GM19238 (cell line): ENCODE results near the gene CERS6.

ENCODE experiments used
- DNase-seq: peaks from one replicate; pipeline ENCODE4 v3.0.0; 2011; ENCODE audit warnings: low spot score; ENCODE audit not compliant: insufficient read length

Gene CERS6

GRCh38 chr2:168692132-168692744 lies 236.2 kb downstream of the CERS6 start:
- DNase-seq = no peak

DNA sequence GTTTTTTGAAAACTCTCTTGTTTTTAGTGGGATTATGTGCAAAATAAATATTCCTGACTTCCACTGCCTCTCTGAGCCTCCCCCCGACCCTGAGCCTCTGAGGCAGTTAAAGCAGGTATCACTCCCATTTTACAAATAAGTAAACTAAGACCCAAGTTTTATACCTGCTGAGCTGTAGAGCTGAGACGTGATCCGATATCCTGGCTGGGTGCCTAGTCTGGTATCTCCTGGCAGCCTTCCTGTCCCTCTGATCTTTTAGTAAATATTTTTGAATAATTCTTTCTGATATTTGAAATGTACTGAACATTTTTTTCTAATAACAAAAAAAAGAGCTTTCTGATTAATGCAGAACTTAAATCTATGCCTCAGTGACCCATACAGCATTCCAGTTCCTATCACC lies 238.1 kb downstream of the CERS6 start:
- DNase-seq = no peak

GRCh38 chr2:168694866-168695265 lies 238.8 kb downstream of the CERS6 start:
- DNase-seq = no peak

DNA sequence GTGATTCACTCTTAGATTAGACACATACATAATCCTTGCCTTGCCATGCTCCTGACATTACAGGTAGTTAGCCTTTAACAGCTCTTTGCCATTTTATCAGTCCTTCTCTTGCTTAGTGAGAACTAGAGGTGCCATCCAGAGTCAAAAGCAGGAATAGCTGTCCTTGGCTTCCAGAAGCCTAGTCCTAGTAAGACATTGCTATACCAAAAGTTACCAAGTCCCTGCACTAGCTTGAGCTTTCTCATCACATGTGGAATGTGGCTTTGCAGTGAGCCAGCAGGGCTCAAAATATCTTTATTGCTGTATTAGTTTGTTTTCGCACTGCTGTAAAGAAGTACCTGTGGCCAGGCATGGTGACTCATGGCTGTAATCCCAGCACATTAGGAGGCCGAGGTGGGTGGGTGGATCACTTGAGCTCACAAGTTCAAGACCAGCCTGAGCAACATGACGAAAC lies 241.6 kb downstream of the CERS6 start:
- DNase-seq = no peak

DNA sequence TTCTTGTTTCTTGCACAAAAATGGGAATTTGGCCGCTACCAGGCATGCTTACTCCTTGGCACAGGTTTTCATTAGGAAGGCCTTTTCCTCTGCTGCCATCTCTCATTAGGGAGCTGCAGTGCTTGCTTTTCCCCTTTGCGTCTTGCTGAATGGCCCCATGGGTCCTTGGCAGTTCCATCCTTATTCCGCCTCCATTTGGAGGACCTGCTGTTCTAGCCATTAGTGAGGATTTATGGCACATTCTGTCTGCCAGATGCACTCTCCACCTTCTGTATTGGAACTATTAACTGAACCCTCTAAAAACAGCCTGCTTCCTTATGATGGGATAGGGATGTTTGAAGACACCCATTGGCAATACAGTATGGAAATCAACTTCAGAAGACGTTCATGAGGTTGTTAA lies 242.9 kb downstream of the CERS6 start:
- DNase-seq = no peak

- no peak for DNase-seq
Observed at GRCh38 chr2:168699844-168700417, 243.9 kb downstream of the CERS6 start.

- DNase-seq = no peak
Observed at GRCh38 chr2:168700615-168701245, 244.7 kb downstream of the CERS6 start.

- DNase-seq = no peak
Observed at GRCh38 chr2:168702579-168702978, 246.5 kb downstream of the CERS6 start.

DNA sequence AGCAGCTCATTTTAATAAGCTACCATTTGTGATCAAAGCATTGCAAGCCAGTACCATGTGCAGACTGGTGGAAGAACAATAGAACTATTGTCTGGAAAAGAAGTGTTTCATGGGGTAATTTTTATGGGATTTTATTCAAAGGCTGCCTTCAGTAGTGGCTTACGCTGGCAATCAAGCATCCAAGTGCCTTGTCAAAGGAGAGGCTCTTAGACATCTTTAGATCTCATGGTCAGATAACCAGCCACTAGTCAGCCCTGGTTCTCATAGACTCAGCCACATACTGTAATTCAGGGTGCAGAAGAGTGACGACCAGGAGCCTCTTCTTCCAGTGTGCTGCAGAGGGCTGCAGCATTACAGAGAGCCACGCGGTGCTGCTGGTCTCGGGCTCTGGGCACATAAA lies 247.9 kb downstream of the CERS6 start:
- DNase-seq = no peak

- DNase-seq = no peak
Observed at GRCh38 chr2:168705534-168706470, 249.7 kb downstream of the CERS6 start.

DNA sequence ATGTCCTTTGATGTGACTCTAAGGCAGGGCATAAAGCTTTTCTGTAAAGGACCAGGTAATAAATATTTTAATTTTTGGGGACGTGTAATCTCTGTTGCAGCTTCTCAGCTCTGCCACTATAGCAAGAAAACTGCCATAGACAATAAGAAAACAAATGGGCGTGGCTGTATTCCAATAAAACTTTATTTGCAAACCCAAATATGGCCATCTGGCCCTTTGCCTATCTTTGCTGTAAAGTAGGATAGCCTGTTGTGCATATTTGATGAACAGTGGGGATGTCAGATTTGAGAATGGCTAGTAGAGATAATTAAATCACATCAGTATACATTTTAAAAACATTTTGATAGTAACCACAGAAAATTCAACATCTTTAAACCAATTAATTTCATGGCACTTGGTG lies 250.7 kb downstream of the CERS6 start:
- no peak for DNase-seq

DNA sequence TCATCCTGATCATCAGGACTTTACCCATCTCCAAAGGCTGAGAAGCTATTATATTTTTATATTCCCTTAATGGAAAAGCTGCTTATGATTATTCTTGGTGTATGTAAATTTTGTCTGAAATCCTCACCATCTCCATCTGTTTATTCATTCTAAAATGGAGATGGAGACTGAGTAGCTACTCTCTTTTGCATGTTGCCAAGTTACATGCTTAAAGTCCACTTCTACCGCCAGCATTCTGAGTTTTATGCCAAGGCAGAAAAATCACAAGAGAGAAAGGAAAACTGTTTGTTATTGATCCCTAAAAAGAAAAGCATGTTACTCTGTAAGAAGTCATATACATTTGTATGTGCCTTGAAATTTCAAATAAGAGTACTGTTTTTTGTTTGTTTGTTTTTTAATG lies 252.0 kb downstream of the CERS6 start:
- DNase-seq = no peak

DNA sequence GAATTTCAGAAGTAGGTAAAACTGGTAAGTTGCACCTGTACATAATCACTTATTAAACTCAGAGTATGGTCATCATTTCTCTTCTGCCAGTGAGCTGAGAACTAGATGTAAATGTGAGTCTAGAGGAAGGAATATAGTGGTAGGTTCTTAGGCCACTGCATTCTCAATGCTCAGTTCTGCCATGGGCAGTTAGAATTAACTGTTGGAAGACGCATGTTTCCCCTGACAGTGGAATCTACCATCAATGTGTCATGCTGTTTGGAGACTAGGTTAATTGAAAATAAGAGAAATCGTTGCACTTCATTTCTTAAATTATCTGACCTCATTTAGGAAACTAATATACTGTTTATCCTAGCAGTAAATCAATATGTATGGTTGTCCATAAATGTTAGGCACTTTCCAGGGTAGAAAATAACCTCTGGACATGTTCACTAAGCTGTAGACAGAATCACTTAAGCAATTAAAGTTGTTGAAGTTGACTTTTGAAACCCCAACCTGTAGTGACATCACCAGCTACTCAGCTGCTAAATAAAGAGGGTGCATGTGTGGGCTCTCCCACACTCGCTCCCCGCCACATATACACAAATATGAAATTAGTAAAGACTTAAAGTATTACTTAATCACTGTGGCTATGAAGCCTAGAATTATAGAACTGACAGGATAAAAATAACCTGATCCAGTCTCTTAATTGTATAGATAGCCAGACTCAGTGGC lies 254.8 kb downstream of the CERS6 start:
- no peak for DNase-seq

DNA sequence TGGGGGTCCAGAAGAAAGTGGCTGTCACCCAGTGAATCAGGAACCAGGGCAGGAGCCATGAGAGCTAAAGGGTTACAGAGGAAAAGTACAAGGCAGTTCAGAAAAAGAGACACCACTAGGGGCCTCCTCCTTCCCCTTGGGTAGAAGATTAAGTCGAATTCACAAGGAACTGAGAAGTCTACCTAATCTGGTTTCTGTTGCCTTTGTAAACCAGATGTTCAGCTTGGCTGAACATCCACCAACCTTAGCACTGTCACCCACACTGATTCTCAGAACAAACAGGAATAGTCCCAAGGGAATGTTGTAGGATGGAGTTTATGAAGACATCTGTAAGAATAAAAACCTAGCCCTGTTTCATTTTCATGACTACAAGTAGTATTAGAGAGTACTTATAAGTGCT lies 256.0 kb downstream of the CERS6 start:
- peak; percentile 43 for DNase-seq

GRCh38 chr2:168713325-168713724 lies 257.3 kb downstream of the CERS6 start:
- no peak for DNase-seq

DNA sequence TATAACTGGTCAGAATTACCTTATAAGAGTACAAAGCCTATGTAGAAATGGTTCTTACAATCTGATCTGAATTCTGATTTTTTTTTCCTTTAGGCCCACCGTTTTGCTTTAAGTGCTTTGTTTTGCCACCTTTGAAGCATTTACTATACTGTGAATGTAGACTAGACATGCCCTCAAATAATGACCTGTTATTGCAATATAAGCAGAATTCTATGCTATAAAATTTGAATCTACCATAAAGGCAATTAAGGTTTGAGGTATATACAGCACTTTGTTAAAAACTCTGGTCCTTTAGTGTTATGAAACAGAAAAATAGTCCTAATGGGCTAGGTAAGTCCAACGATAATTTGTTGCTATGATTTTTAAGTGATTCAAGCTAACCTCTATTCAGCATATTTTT lies 259.8 kb downstream of the CERS6 start:
- no peak for DNase-seq

DNA sequence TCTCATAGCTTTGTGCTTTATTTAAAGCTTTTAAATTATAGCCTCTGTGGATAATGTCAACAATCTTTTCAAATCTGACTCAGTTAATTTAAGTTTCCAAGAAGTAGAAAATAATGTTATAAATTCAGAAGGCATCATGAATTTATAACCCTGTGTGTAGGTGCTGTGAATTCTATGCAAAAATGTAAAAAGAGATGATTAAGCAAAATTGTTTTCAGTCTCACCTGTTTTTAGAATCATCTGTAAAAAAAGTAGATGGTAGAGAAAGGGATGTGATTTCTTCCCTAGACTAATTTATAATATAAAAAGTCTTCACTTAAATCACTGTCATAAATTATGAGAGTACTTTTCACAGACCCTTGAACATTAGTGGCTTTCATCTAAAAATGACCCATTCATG lies 260.8 kb downstream of the CERS6 start:
- no peak for DNase-seq

GRCh38 chr2:168717790-168718502 lies 261.9 kb downstream of the CERS6 start:
- no peak for DNase-seq

DNA sequence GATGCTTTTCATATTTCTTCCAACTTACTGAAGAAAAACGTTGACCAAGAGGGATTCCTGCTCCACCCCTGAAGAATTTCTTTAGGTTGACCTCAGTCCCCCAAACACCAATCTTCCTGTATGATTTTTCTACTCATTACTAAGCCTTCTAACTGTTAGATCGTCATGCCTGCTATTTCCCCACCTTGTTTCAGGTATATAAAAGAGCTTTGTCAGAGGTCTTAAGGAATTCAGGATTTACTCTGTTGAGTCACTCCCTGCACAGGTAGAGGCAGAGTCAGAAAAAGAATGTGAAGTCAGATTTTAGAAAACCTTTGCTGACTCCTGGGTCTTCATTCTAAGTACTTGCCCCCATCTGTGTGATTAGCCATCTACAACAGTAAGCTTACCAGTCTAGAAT lies 262.6 kb downstream of the CERS6 start:
- no peak for DNase-seq

DNA sequence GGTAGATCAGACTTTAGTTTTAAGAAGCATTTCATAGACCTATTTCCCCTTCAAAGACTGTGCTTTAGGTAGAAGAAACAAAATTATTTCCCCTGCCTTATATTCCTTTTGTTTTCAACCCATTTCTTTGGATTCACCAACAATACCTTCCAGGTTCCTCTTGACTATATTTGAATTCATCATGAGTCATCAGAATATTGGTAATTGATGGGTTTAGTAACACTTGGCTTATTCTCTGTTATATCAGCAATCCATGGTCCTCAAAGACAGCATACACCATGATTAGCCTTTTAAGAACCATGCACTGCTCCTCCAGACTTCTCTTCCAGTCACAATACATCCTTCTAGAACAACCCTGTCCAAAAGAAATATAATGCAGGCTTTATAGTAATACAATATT lies 263.4 kb downstream of the CERS6 start:
- DNase-seq = no peak

DNA sequence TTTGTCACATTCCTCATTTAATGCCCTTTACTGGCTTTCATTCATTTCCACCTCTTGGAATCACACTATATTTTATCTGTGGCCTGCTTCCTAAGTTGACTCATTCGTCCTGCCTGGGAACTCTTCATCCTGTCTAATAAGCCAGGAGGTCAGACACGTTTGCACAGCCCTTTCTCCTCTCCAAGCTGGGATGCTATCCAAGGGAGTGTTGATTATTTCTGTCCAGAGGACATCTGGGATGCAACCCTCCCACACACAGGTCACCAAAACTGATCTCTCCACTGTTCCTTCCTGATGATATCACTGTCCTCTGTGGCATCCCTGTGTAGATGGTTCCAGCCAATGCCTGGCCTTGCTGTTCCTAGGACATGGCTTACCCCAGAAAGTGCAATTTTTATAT lies 266.5 kb downstream of the CERS6 start:
- no peak for DNase-seq
